ENCODE data around the gene PHOX2B. TPM values are rescaled to one million over a fixed set of nuclear protein-coding genes. Genes with fewer than 3 reads are reported as not detected.

The PHOX2B gene
- total and polyA plus RNA-seq, 2 of the 8 experiments (the other 6 are each of a cell fraction or from before 2014, with no cell fraction given), result not detected

- WGBS, 2 experiments (ENCODE audit: extremely low coverage in 1 of 2, insufficient coverage in 1 of 2, insufficient read length in 1 of 2, insufficient replicate concordance in 2 of 2, low coverage in 1 of 2, low lambda C conversion rate in 2 of 2, missing lambda C conversion rate in 1 of 2), result 85% methylated on average over 3 of the region's 3 CpGs; no CpG with 5 or more reads in 1 of the 2 experiments
- no peak overlapping the region for H3K27ac ChIP-seq (ENCODE audit: low read depth, low read length)
- H3K79me2 ChIP-seq (ENCODE audit: control insufficient read depth in 1 of 2, insufficient read depth in 2 of 2, low read length in 2 of 2), result no peaks in the 10 kb centered on the region
- no peak overlapping the region for H3K9ac ChIP-seq (replicated peaks in 1 of 4; ENCODE audit: extremely low read depth in 1 of 4, low read depth in 3 of 4, low read length in 3 of 4)
- ChIA-PET CTCF (ENCODE audit: partially characterized antibody) (no interaction called here), POLR2A (ENCODE audit: partially characterized antibody) (no interaction called here)
- H3K18ac ChIP-seq (ENCODE audit: extremely low read depth, low read length), result no peak overlapping the region
- no peak overlapping the region for H2BK5ac ChIP-seq (ENCODE audit: low read depth, low read length)
- no peak overlapping the region for H4K8ac ChIP-seq (ENCODE audit: extremely low read depth, insufficient read depth, low read length)
- H2BK20ac ChIP-seq (ENCODE audit: low read length), result no peak overlapping the region
- FAIRE-seq, result no peak
- no peaks in the 10 kb centered on the region for H3K9me3 ChIP-seq (ENCODE audit: insufficient read depth in 2 of 2, low read depth in 1 of 2, low read length in 1 of 2)
- H3K79me1 ChIP-seq (ENCODE audit: low read depth, low read length), result no peaks in the 10 kb centered on the region
- H2AFZ ChIP-seq (ENCODE audit: low read length), result no peak overlapping the region
- no peak overlapping the region for H3K4me3 ChIP-seq (ENCODE audit: extremely low read depth in 1 of 4, insufficient read depth in 2 of 4, low read depth in 3 of 4, low read length in 4 of 4)
- no peak overlapping the region for H2AK5ac ChIP-seq (ENCODE audit: low read depth, low read length)
- H3K36me3 ChIP-seq (ENCODE audit: control insufficient read depth in 2 of 4, insufficient read depth in 4 of 4, low read length in 3 of 4), result no peaks in the 10 kb centered on the region
- no peak for DNase-seq (ENCODE audit: low read depth in 1 of 2, low spot score in 2 of 2)
- no peak overlapping the region for H2BK15ac ChIP-seq (ENCODE audit: low read length)
- H3K23me2 ChIP-seq (ENCODE audit: low read depth, low read length), result no peaks in the 10 kb centered on the region
- H3K4ac ChIP-seq (replicated peaks; ENCODE audit: insufficient read length, low read depth, low read length), result no peak overlapping the region
- no peak overlapping the region for H4K5ac ChIP-seq (ENCODE audit: insufficient read length, low read depth, low read length)
- no peaks in the 10 kb centered on the region for H3K4me1 ChIP-seq (replicated peaks in 1 of 4; ENCODE audit: control insufficient read depth in 3 of 4, insufficient read depth in 4 of 4, low read length in 3 of 4)
- H3K14ac ChIP-seq (ENCODE audit: insufficient read length), result no peak overlapping the region
- H3K56ac ChIP-seq (replicated peaks; ENCODE audit: insufficient read length, low read depth, low read length), result no peak overlapping the region
- H4K20me1 ChIP-seq (replicated peaks in 1 of 2; ENCODE audit: control insufficient read depth in 1 of 2, insufficient read depth in 2 of 2, low read length in 2 of 2), result no peaks in the 10 kb centered on the region
- no peak overlapping the region for H2BK120ac ChIP-seq (replicated peaks; ENCODE audit: low read depth, low read length)
- H2BK12ac ChIP-seq (ENCODE audit: low read depth, low read length), result no peak overlapping the region
- TF ChIP-seq FOSL1 (IDR thresholded peaks at IDR 0.05; ENCODE audit: insufficient read depth, low read depth, low read length), result no peak
- no peak for TF ChIP-seq TAF1 (IDR thresholded peaks at IDR 0.05; ENCODE audit: low read depth, low read length)
- no peak for TF ChIP-seq EP300 (IDR thresholded peaks at IDR 0.05; ENCODE audit: borderline replicate concordance in 1 of 2, low read depth in 2 of 2, low read length in 2 of 2)
- no peak for TF ChIP-seq SIN3A (conservative IDR thresholded peaks at IDR 0.05 in 1 of 2, IDR thresholded peaks at IDR 0.05 in 1 of 2; ENCODE audit: low read depth in 1 of 2, low read length in 2 of 2)
- no peak for TF ChIP-seq POLR2A (IDR thresholded peaks at IDR 0.05; ENCODE audit: control extremely low read depth in 1 of 2, low read depth in 2 of 2, low read length in 2 of 2)
- TF ChIP-seq YY1 (IDR thresholded peaks at IDR 0.05; ENCODE audit: low read depth, low read length), result no peak
- no peak for TF ChIP-seq BRCA1 (IDR thresholded peaks at IDR 0.05; ENCODE audit: low read depth, low read length)
- no peak for TF ChIP-seq USF2 (IDR thresholded peaks at IDR 0.05; ENCODE audit: low read length)
- TF ChIP-seq, protein P1, sequence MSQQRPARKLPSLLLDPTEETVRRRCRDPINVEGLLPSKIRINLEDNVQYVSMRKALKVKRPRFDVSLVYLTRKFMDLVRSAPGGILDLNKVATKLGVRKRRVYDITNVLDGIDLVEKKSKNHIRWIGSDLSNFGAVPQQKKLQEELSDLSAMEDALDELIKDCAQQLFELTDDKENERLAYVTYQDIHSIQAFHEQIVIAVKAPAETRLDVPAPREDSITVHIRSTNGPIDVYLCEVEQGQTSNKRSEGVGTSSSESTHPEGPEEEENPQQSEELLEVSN (IDR thresholded peaks at IDR 0.05), result no peak
- no peak overlapping the region for H3K23ac ChIP-seq (ENCODE audit: insufficient read length)
- no peak overlapping the region for H3K4me2 ChIP-seq (ENCODE audit: insufficient read depth in 1 of 2, low read depth in 2 of 2, low read length in 2 of 2)
- H3K27me3 ChIP-seq (replicated peaks in 1 of 4; ENCODE audit: control insufficient read depth in 3 of 4, extremely low read depth in 1 of 4, insufficient read depth in 3 of 4, low read length in 3 of 4), result no peaks in the 10 kb centered on the region; a peak in 1 of 7 replicates
- H4K91ac ChIP-seq (replicated peaks; ENCODE audit: insufficient read length, low read length), result no peak overlapping the region
Measured at GRCh38 chr4:41776466-41776865, 27.9 kb upstream of the PHOX2B start.
